DMS153 treated with DMSO at 0.1 percent for 48 hours (cell line): ENCODE data around the gene CLASRP.
"Not testable (repeated sequence)": the region's sequence is repeated elsewhere in the genome, so short reads cannot be mapped to it uniquely, and the experiment has no call there.

Source experiments
- DNase-seq: peaks from one replicate; lab custom pipeline; 2025; ENCODE audit not compliant: unreplicated experiment; lab: John Stamatoyannopoulos, UW

Gene CLASRP

GRCh38 chr19:45038931-45039893 lies at the start of gene CLASRP:
Gene CLASRP (plus strand): TSS chr19:45039045. CDS start chr19:45040213, 1,168 bp downstream.
- DNase-seq, result peak; percentile 83

GRCh38 chr19:44990459-44990858 lies 48.4 kb upstream of the CLASRP start:
- no peak for DNase-seq

- DNase-seq, result no peak
Observed at GRCh38 chr19:44990966-44991365, 47.9 kb upstream of the CLASRP start.

GRCh38 chr19:44992336-44993163 lies 46.3 kb upstream of the CLASRP start:
- DNase-seq, result no peak

GRCh38 chr19:44993526-44993925 lies 45.3 kb upstream of the CLASRP start:
- no peak for DNase-seq

GRCh38 chr19:44993926-44994537 lies 44.8 kb upstream of the CLASRP start:
- DNase-seq, result no peak

GRCh38 chr19:44998025-44998424 lies 40.8 kb upstream of the CLASRP start:
- no peak for DNase-seq

- DNase-seq, result not testable (repeated sequence)
Observed at GRCh38 chr19:44999131-44999925, 39.5 kb upstream of the CLASRP start.

- DNase-seq, result not testable (repeated sequence)
Observed at GRCh38 chr19:45000665-45001064, 38.2 kb upstream of the CLASRP start.

- DNase-seq, result peak; percentile 43
Observed at GRCh38 chr19:45001087-45001739, 37.6 kb upstream of the CLASRP start, which contains the start of gene RELB. Gene RELB (plus strand): TSS chr19:45001464. CDS start chr19:45001580, 116 bp downstream.

- DNase-seq, result no peak
Observed at GRCh38 chr19:45003485-45003884, 35.4 kb upstream of the CLASRP start.

GRCh38 chr19:45005787-45006186 lies 33.1 kb upstream of the CLASRP start:
- DNase-seq, result no peak

GRCh38 chr19:45008552-45008951 lies 30.3 kb upstream of the CLASRP start:
- DNase-seq, result no peak

GRCh38 chr19:45009625-45010255 lies 29.1 kb upstream of the CLASRP start:
- DNase-seq, result no peak

GRCh38 chr19:45010306-45010705 lies 28.5 kb upstream of the CLASRP start:
- no peak for DNase-seq

GRCh38 chr19:45011959-45012358 lies 26.9 kb upstream of the CLASRP start:
- no peak for DNase-seq

- peak; percentile 16 for DNase-seq
Observed at GRCh38 chr19:45016388-45017314, 22.2 kb upstream of the CLASRP start.

- no peak for DNase-seq
Observed at GRCh38 chr19:45019187-45019586, 19.7 kb upstream of the CLASRP start.
